Sigmoid colon (tissue), 3 donors: Measurements from ENCODE around the gene ARHGAP12.

Source experiments
- POLR2A ChIP-seq, 2 donors: fragments of 450-650 bp; IDR thresholded peaks; one replicate each; pipeline ENCODE4 v1.6.1; 2016; ENCODE audit warnings: antibody characterized with exemption in 2 of 2, mild to moderate bottlenecking in 2 of 2, moderate library complexity in 2 of 2
- TF ChIP-seq, protein P1 (sequence below), 4 experiments: fragments of 450-650 bp in 3 of 4; fragments of 200-600 bp in 1 of 4; IDR thresholded peaks; one replicate each; pipeline ENCODE4 v1.5.1; 2016 to 2019; ENCODE audit warnings: antibody characterized with exemption in 4 of 4, mild to moderate bottlenecking in 3 of 4, moderate library complexity in 2 of 4

DNA sequence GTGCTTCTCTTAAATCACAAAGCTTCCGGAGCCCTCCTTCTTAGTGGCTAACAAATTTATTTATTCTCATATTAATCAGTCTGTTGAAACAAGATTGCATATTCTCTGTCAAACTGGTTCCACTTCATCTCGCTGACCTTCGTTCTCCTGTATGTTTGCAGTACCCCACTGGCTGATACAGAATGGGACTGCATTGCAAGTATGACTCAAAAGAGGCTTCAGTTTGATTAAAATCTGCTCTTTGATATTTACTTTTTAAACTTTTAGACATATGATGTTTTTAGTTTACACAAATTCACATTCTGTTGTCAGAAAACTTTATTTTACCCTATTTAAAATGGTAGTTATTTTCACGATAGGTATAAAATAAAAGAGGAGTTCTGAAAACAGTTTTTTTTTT lies 14.3 kb upstream of the ARHGAP12 start:
- TF ChIP-seq, protein P1, sequence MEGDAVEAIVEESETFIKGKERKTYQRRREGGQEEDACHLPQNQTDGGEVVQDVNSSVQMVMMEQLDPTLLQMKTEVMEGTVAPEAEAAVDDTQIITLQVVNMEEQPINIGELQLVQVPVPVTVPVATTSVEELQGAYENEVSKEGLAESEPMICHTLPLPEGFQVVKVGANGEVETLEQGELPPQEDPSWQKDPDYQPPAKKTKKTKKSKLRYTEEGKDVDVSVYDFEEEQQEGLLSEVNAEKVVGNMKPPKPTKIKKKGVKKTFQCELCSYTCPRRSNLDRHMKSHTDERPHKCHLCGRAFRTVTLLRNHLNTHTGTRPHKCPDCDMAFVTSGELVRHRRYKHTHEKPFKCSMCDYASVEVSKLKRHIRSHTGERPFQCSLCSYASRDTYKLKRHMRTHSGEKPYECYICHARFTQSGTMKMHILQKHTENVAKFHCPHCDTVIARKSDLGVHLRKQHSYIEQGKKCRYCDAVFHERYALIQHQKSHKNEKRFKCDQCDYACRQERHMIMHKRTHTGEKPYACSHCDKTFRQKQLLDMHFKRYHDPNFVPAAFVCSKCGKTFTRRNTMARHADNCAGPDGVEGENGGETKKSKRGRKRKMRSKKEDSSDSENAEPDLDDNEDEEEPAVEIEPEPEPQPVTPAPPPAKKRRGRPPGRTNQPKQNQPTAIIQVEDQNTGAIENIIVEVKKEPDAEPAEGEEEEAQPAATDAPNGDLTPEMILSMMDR (IDR thresholded peaks at IDR 0.05) = no peak
- TF ChIP-seq POLR2A (IDR thresholded peaks at IDR 0.05) = no peak
